Measurements from ENCODE around the gene GRK5.

GRK5 gene

DNA sequence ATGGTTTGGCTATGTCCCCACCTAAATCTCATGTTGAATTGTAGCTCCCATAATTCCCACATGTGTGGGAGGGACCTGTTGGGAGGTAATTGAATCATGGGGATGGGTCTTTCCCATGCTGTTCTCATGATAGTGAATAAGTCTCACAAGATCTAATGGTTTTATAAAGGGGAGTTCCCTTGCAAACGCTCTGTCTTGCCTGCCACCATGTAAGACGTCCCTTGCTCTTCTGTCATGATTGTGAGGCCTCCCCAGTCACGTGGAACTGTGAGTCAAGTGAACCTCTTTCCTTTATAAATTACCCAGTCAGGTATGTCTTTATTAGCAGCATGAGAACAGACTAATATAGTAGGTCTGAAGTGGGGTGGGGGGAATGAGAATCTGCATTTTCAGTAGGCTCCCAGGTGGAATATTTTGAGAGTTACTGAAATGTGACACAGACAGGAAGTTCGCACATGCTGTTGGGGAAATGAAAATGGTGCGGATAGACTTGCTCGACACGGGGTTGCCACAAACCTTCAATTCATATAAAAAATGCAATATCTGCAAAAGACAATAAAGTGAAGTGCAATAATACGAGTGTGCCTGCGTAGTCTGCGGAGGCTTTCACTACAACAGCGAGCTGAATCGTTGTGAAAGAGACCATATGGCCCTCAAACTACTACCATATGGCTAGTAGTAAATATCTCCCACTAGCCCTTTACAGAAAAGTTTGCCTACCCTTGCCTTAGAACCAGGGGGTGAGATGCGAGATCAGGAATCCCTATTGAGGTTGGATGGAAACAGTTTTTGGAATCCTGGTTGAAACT lies 166.1 kb downstream of the GRK5 start:
- H3K4me3 ChIP-seq (ENCODE audit: extremely low read depth, insufficient read depth, low read length, poor library complexity, severe bottlenecking): no peak overlapping the region
- peaks cover 11% of the 10 kb centered on the region for H3K4me1 ChIP-seq (ENCODE audit: control insufficient read depth, insufficient read depth, low read length, poor library complexity, severe bottlenecking)
- H3K36me3 ChIP-seq (ENCODE audit: control insufficient read depth, insufficient read depth, low read length): no peaks in the 10 kb centered on the region
- no peaks in the 10 kb centered on the region for H3K9me3 ChIP-seq (ENCODE audit: control insufficient read depth, low read length)
- WGBS, 2 experiments (ENCODE audit: insufficient coverage in 2 of 2): 100% methylated on average over 5 to 8 of the region's 13 CpGs
- H3K27ac ChIP-seq (ENCODE audit: low read depth, low read length, severe bottlenecking): no peak overlapping the region

DNA sequence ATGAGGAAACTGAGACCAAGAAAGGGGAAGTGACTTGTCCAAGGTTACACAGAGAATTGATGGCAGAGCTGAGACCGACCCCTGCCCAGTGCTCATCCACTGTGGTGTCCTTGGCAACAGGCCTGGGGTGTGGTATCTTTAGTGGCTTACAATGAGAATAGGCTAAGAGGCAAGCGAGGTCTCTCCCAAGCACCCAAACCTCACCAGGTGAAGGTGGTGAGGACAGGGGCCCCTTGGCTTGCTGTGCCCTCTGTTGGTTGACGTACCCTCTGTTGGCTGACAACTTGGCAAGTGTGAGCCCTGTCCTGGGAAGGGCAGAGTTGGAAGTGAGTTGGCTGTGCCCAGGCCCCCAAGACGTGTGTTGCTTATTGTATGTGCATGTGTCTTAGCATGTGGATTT lies 166.9 kb downstream of the GRK5 start:
- Histone ChIP-seq H3K4me1 (ENCODE audit: control insufficient read depth, insufficient read depth, low read length, poor library complexity, severe bottlenecking) (peaks cover 11% of the 10 kb centered on the region), H3K4me3 (ENCODE audit: extremely low read depth, insufficient read depth, low read length, poor library complexity, severe bottlenecking) (no peak overlapping the region), H3K9me3 (ENCODE audit: control insufficient read depth, low read length) (no peaks in the 10 kb centered on the region), H3K36me3 (ENCODE audit: control insufficient read depth, insufficient read depth, low read length) (no peaks in the 10 kb centered on the region), H3K27ac (ENCODE audit: low read depth, low read length, severe bottlenecking) (no peak overlapping the region)
- WGBS, 2 experiments (ENCODE audit: insufficient coverage in 2 of 2): 94 to 100% methylated on average over 2 to 3 of the region's 4 CpGs

DNA sequence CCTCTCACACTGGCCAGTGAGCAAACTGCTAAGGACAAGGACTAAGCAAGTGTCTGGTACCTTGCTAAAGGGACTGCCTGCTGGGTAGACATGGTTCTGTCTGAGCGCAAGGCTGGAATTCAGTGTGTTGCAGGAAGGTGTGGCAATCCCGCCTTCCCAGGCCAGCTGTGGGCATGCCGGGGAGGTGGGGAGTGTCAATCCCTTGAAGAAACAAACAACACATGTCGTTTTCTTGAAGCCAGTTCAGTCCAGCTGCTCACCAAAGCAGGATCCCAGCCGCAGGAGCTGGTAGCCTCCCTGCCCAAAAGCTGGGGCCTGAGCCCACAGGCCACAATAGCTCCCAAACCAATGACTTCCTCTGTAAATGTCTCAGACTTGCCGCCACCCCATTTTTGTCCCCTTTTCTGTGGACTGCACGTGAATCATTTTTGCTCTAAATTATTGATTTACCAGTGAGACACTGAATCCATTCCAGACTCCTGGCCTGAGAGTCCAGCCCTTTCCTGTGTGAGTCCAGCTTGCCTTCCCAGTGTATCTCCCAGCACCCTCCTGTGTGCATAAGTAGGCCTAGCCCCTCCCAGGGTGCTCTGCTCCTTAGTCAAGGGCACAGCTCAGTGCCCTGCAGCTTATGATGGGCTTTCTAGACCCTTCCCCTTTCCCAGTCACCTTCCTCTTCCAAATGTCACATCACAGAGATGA lies 168.4 kb downstream of the GRK5 start:
- Histone ChIP-seq H3K4me3 (ENCODE audit: extremely low read depth, insufficient read depth, low read length, poor library complexity, severe bottlenecking) (no peak overlapping the region), H3K27ac (ENCODE audit: low read depth, low read length, severe bottlenecking) (no peak overlapping the region), H3K9me3 (ENCODE audit: control insufficient read depth, low read length) (no peaks in the 10 kb centered on the region), H3K4me1 (ENCODE audit: control insufficient read depth, insufficient read depth, low read length, poor library complexity, severe bottlenecking) (peaks cover 6% of the 10 kb centered on the region), H3K36me3 (ENCODE audit: control insufficient read depth, insufficient read depth, low read length) (peaks cover 3% of the 10 kb centered on the region)
- 62 to 72% methylated on average over 6 to 7 of the region's 7 CpGs for WGBS, 2 experiments (ENCODE audit: insufficient coverage in 2 of 2)

DNA sequence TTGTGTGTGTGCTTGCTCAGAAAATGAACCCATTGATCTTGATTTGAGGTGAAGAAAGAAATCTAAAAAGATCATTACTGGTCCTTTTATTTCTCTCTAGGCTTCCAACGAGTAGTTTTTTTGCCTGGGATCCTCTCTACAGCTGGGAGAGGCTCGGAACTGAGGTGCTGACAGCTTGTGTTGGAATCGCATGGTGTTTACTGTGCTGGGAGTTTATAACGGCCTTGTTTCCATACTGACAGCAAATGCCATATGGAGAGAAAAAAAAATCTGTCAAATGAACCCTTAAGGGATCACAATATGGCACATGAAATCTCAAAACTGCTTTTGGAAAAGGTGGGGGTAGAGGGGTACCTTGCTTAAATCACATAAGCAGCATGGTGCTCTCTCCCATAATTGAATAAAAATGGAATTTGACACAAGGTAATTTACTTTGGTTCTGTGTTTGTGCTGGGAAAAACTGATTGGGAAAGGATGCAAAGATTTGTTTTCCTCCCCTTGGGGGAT lies 170.1 kb downstream of the GRK5 start:
- H3K27ac ChIP-seq (ENCODE audit: low read depth, low read length, severe bottlenecking): no peak overlapping the region
- peaks cover 5% of the 10 kb centered on the region for H3K36me3 ChIP-seq (ENCODE audit: control insufficient read depth, insufficient read depth, low read length)
- no peaks in the 10 kb centered on the region for H3K9me3 ChIP-seq (ENCODE audit: control insufficient read depth, low read length)
- no peaks in the 10 kb centered on the region for H3K4me1 ChIP-seq (ENCODE audit: control insufficient read depth, insufficient read depth, low read length, poor library complexity, severe bottlenecking)
- 78 to 100% methylated on average over 3 of the region's 4 CpGs for WGBS, 2 experiments (ENCODE audit: insufficient coverage in 2 of 2)
- H3K4me3 ChIP-seq (ENCODE audit: extremely low read depth, insufficient read depth, low read length, poor library complexity, severe bottlenecking): no peak overlapping the region

DNA sequence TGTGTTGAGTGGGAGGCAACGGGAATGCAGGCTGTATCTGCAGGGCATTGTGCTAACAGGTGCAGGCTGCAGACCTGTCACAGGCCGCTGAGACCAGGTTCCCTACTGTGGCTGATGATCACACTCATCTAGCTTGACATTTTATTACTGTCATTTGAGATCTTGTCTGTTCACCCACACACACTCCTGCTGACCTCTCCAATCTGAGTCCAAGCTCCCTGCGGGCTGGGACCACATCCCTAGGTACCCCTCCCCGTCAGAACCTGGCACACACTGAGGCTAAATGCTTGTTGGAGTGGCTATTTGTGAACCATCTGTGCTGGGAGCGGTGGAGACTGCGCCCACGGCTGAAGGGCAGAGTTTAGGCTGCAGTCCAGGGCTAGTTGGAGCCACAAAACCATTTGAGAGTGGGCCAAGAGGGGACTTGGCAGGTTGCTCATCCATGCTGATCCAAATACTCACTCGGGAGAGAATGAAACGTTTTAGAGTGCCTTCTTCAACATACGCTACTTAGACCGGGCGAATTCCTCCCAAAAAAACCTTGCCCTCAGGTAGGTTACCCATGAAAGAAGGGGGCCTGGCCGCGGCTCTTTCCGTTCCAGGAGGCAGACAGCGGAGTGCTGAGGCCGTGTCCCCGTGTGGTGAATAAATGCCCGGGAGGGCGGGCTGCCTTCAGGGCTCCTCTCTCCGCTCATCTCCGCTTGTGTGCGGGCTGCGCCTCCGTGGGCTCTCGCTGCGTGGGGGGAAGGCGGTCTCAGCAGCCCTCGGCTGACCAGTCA lies 170.8 kb downstream of the GRK5 start:
- Histone ChIP-seq H3K27ac (ENCODE audit: low read depth, low read length, severe bottlenecking) (no peak overlapping the region), H3K4me1 (ENCODE audit: control insufficient read depth, insufficient read depth, low read length, poor library complexity, severe bottlenecking) (no peaks in the 10 kb centered on the region), H3K4me3 (ENCODE audit: extremely low read depth, insufficient read depth, low read length, poor library complexity, severe bottlenecking) (no peak overlapping the region), H3K36me3 (ENCODE audit: control insufficient read depth, insufficient read depth, low read length) (peaks cover 5% of the 10 kb centered on the region), H3K9me3 (ENCODE audit: control insufficient read depth, low read length) (no peaks in the 10 kb centered on the region)
- WGBS, 2 experiments (ENCODE audit: insufficient coverage in 2 of 2): 87 to 89% methylated on average over 28 of the region's 29 CpGs

DNA sequence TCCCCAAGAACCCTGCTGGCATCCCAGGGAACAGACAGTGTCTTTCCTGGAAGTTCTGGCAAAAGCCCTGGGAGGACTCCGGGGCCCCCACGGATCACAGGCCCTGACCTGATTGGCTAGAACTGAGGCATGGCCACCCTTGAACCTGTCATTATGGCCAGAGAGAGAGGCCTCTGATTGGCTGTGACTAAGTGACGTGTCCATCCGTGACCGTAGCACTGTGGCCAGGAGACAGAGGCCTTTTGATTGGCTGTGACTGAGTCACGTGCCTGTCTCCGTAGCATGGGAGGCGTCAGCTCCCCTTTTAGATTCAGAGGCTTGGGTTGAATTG lies 171.3 kb downstream of the GRK5 start:
- Histone ChIP-seq H3K4me3 (ENCODE audit: extremely low read depth, insufficient read depth, low read length, poor library complexity, severe bottlenecking) (no peak overlapping the region), H3K36me3 (ENCODE audit: control insufficient read depth, insufficient read depth, low read length) (peaks cover 5% of the 10 kb centered on the region), H3K27ac (ENCODE audit: low read depth, low read length, severe bottlenecking) (no peak overlapping the region), H3K4me1 (ENCODE audit: control insufficient read depth, insufficient read depth, low read length, poor library complexity, severe bottlenecking) (no peaks in the 10 kb centered on the region), H3K9me3 (ENCODE audit: control insufficient read depth, low read length) (no peaks in the 10 kb centered on the region)
- 91 to 95% methylated on average over 6 to 8 of the region's 8 CpGs for WGBS, 2 experiments (ENCODE audit: insufficient coverage in 2 of 2)

DNA sequence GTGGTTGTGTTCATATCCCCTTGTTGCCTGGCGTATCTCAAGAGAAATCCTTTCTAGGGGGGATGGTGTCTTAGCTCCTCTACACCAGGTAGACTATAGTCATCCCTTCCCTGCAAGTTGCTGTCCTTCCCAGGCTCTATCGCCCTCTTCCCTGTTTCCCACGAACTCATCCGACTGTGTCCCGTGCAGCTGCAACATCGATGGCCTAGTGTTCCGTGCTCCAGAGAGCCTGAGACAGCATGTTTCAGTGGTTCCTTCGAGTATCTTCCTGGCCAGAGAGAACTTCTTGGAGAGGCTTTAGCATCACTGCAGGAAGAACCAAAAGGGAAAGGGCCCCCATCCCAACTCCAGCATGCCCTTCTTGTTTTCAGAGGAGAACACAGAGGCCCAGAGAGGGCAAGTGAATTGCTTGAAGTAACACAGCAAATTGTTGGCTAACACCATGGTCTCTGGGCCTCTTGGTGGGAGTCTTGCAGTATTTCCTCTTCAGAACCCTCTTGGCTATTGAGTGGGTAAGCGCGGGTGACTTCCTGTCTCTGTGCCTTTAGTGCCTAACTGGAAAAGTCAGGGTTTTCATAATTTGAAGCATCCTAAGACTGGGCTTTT lies 172.2 kb downstream of the GRK5 start:
- Histone ChIP-seq H3K27ac (ENCODE audit: low read depth, low read length, severe bottlenecking) (no peak overlapping the region), H3K9me3 (ENCODE audit: control insufficient read depth, low read length) (no peaks in the 10 kb centered on the region), H3K4me3 (ENCODE audit: extremely low read depth, insufficient read depth, low read length, poor library complexity, severe bottlenecking) (no peak overlapping the region), H3K4me1 (ENCODE audit: control insufficient read depth, insufficient read depth, low read length, poor library complexity, severe bottlenecking) (no peaks in the 10 kb centered on the region), H3K36me3 (ENCODE audit: control insufficient read depth, insufficient read depth, low read length) (peaks cover 5% of the 10 kb centered on the region)
- 93 to 96% methylated on average over 8 to 10 of the region's 10 CpGs for WGBS, 2 experiments (ENCODE audit: insufficient coverage in 2 of 2)

DNA sequence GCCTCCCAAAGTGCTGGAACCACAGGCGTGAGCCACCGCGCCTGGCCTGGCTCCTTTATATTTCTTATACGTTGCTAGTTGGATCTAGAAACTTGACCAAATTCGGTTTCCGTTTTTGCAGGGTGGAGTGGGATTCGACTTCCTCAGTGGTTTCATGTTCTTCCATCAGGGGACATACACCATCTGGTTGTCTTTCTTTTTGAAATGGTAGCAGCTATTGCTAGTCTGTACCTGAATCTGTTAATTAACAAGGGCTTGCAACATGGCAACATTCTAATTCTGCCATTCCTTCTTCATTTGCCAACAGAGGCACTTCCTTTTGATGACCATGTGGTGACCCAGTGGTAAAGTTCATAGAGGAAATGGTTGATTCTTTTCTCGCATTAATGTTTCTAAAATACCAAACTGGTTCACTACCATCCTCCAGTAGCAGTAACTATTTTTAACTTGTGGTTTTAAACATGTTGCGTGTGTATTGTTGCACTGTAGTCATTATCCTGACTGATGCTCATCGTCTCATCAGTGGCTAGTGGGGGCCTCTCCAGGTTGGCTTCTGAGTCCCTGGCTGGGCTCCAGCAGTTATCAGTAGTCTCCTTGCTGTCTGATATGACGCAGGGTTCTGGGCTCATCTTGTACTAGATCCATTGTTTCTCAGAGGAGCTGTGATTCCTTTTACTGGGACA lies 175.9 kb downstream of the GRK5 start:
- no peak overlapping the region for H3K4me3 ChIP-seq (ENCODE audit: extremely low read depth, insufficient read depth, low read length, poor library complexity, severe bottlenecking)
- no peak overlapping the region for H3K27ac ChIP-seq (ENCODE audit: low read depth, low read length, severe bottlenecking)
- 95 to 98% methylated on average over 8 to 10 of the region's 11 CpGs for WGBS, 2 experiments (ENCODE audit: insufficient coverage in 2 of 2)

DNA sequence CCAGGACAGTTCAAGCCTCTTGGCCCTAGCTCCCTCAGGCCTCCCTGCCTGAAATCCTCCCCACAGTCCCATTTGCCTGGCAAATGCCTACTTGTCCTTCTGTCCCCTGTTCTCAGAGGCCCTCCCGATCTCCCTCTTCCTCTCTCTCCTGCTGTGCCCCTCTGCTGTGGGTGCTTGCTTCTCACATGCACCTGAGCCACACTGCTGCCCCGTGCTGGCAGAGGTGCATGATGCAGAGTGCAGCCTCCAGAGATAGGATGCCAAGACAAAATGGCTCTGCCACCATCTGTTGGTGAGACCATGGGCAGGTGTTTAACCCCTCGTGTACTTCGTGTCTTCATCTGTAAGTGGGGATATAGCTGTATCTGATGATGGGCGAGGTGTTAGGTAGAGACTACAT lies 176.8 kb downstream of the GRK5 start:
- H3K4me1 ChIP-seq (ENCODE audit: control insufficient read depth, insufficient read depth, low read length, poor library complexity, severe bottlenecking): no peaks in the 10 kb centered on the region
- no peak overlapping the region for H3K4me3 ChIP-seq (ENCODE audit: extremely low read depth, insufficient read depth, low read length, poor library complexity, severe bottlenecking)
- no peaks in the 10 kb centered on the region for H3K9me3 ChIP-seq (ENCODE audit: control insufficient read depth, low read length)
- H3K36me3 ChIP-seq (ENCODE audit: control insufficient read depth, insufficient read depth, low read length): peaks cover 5% of the 10 kb centered on the region
- WGBS, 2 experiments (ENCODE audit: insufficient coverage in 2 of 2): 93 to 100% methylated on average over 5 of the region's 5 CpGs
- H3K27ac ChIP-seq (ENCODE audit: low read depth, low read length, severe bottlenecking): no peak overlapping the region

More for the DNA sequence above, 175.9 kb downstream of the GRK5 start:
- Histone ChIP-seq H3K4me1 (ENCODE audit: control insufficient read depth, insufficient read depth, low read length, poor library complexity, severe bottlenecking) (no peaks in the 10 kb centered on the region), H3K9me3 (ENCODE audit: control insufficient read depth, low read length) (no peaks in the 10 kb centered on the region), H3K36me3 (ENCODE audit: control insufficient read depth, insufficient read depth, low read length) (peaks cover 5% of the 10 kb centered on the region)

DNA sequence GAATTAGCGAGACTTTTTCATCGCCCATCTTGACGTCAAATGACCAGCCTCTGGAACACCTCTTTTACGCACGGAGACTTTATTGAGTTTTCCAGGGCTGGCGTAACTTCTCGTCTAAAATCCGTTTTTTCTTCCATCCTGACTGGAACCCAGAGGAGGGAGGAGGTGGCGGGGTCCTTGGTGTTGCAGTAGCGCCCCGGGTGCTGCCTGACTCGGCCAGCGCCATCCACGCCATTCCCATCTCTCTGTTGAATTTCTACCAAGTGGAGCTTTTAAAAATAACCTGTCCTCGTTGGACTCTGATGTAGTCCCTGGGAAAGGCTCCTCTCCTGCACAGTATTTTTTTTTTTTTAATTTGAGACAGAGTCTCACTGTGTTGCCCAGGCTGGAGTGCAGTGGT lies 179.3 kb downstream of the GRK5 start:
- Histone ChIP-seq H3K4me1 (ENCODE audit: control insufficient read depth, insufficient read depth, low read length, poor library complexity, severe bottlenecking) (peaks cover 3% of the 10 kb centered on the region), H3K9me3 (ENCODE audit: control insufficient read depth, low read length) (no peaks in the 10 kb centered on the region), H3K4me3 (ENCODE audit: extremely low read depth, insufficient read depth, low read length, poor library complexity, severe bottlenecking) (no peak overlapping the region), H3K36me3 (ENCODE audit: control insufficient read depth, insufficient read depth, low read length) (no peaks in the 10 kb centered on the region), H3K27ac (ENCODE audit: low read depth, low read length, severe bottlenecking) (no peak overlapping the region)
- WGBS, 2 experiments (ENCODE audit: insufficient coverage in 2 of 2): 97% methylated on average over 13 to 15 of the region's 15 CpGs

Data from mesodermal cell (in vitro differentiated cells).